H1 (cell line): Measurements from ENCODE around the gene SV2C. TPM values are rescaled to one million over a fixed set of nuclear protein-coding genes. Genes with fewer than 3 reads are reported as not detected.

Experiments used
- CTCF ChIA-PET: fragments of 300-600 bp; sonication (Branson Sonifier 250); formaldehyde crosslinking; loops from one replicate; lab custom pipeline; 2021; ENCODE audit not compliant: partially characterized antibody; lab: Charles Lee
- POLR2A ChIA-PET: fragments of 300-600 bp; sonication (Branson Sonifier 250); formaldehyde crosslinking; loops from one replicate; lab custom pipeline; 2021; ENCODE audit warnings: inconsistent platforms; ENCODE audit not compliant: partially characterized antibody; lab: Charles Lee
- DNase-seq, 2 experiments: peaks; one replicate each; pipeline versions ENCODE4 v3.0.0 to v3.0.0-alpha.2; 2010 to 2022; ENCODE audit warnings: low spot score in 2 of 2, low read depth in 1 of 2, mixed read lengths in 1 of 2
- FAIRE-seq: peaks from 2 replicates; lab custom pipeline; 2011; peaks lifted over from hg19 to GRCh38; lab: Jason Lieb, UNC
- H2AFZ ChIP-seq: 2 replicates; pipeline ENCODE4 v1.8.1; 2012; ENCODE audit warnings: low read length, inconsistent platforms
- H2AK5ac ChIP-seq: 2 replicates; pipeline ENCODE4 v1.6.1; 2013; ENCODE audit warnings: low read depth, low read length
- H2BK120ac ChIP-seq: replicated peaks from 2 replicates; pipeline ENCODE3; 2013; ENCODE audit warnings: low read depth, low read length, inconsistent platforms
- H2BK12ac ChIP-seq: 2 replicates; pipeline ENCODE4 v1.6.1; 2013; ENCODE audit warnings: low read depth, low read length
- H2BK15ac ChIP-seq: 2 replicates; pipeline ENCODE4 v1.6.1; 2013; ENCODE audit warnings: low read length
- H2BK20ac ChIP-seq: 2 replicates; pipeline ENCODE4 v1.6.1; 2013; ENCODE audit warnings: low read length
- H2BK5ac ChIP-seq: 2 replicates; pipeline ENCODE4 v1.6.1; 2013; ENCODE audit warnings: low read depth, low read length
- H3K14ac ChIP-seq: 2 replicates; pipeline ENCODE4 v1.6.1; 2013; ENCODE audit warnings: inconsistent platforms; ENCODE audit not compliant: insufficient read length
- H3K18ac ChIP-seq: 2 replicates; pipeline ENCODE4 v1.6.1; 2013; ENCODE audit warnings: low read length; ENCODE audit errors: extremely low read depth
- H3K23ac ChIP-seq: 2 replicates; pipeline ENCODE4 v1.6.1; 2013; ENCODE audit warnings: inconsistent platforms; ENCODE audit not compliant: insufficient read length
- H3K23me2 ChIP-seq: 2 replicates; pipeline ENCODE4 v1.6.1; 2013; ENCODE audit warnings: low read depth, low read length
- H3K27ac ChIP-seq: 2 replicates; pipeline ENCODE4 v1.6.1; 2011; ENCODE audit warnings: low read depth, low read length, inconsistent platforms
- H3K27me3 ChIP-seq, 4 experiments: replicated peaks in 1 of 4; 1 replicate in 1 of 4; 2 replicates in 3 of 4; pipeline versions ENCODE4 v1.6.1 to v1.8.1; 2011 to 2013; ENCODE audit warnings: low read length in 3 of 4, mild to moderate bottlenecking in 3 of 4, inconsistent platforms in 2 of 4, mixed read lengths in 2 of 4, moderate library complexity in 1 of 4; ENCODE audit not compliant: control insufficient read depth in 3 of 4, insufficient read depth in 3 of 4; ENCODE audit errors: extremely low read depth in 1 of 4
- H3K36me3 ChIP-seq, 4 experiments: 2 replicates each; pipeline versions ENCODE4 v1.6.1 to v1.8.1; 2011 to 2013; ENCODE audit warnings: mild to moderate bottlenecking in 4 of 4, low read length in 3 of 4, moderate library complexity in 2 of 4, control low read depth in 1 of 4, inconsistent platforms in 1 of 4; ENCODE audit not compliant: insufficient read depth in 4 of 4, control insufficient read depth in 2 of 4
- H3K4ac ChIP-seq: replicated peaks from 2 replicates; pipeline ENCODE3; 2013; ENCODE audit warnings: low read length, low read depth, mixed read lengths, inconsistent platforms; ENCODE audit not compliant: insufficient read length
- H3K4me1 ChIP-seq, 4 experiments: replicated peaks in 1 of 4; 1 replicate in 1 of 4; 2 replicates in 3 of 4; pipeline versions ENCODE4 v1.6.1 to v1.8.1; 2011 to 2013; ENCODE audit warnings: low read length in 3 of 4, inconsistent platforms in 2 of 4, mixed read lengths in 1 of 4; ENCODE audit not compliant: insufficient read depth in 4 of 4, control insufficient read depth in 3 of 4
- H3K4me2 ChIP-seq, 2 experiments: 2 replicates each; pipeline versions ENCODE4 v1.6.1 to v1.8.1; 2011 to 2013; ENCODE audit warnings: low read depth in 2 of 2, low read length in 2 of 2, control low read depth in 1 of 2, inconsistent platforms in 1 of 2, mild to moderate bottlenecking in 1 of 2; ENCODE audit not compliant: insufficient read depth in 1 of 2
- H3K4me3 ChIP-seq, 4 experiments: fragments of 200-600, 300-600 bp in 1 of 4; sonication (generic), shearing (Covaris generic), sonication (Bioruptor Twin) in 1 of 4; 2 replicates each; pipeline versions ENCODE4 v1.5.1 to v1.8.1; 2011 to 2016; ENCODE audit warnings: low read length in 4 of 4, low read depth in 3 of 4, control low read depth in 2 of 4, inconsistent platforms in 2 of 4, mild to moderate bottlenecking in 2 of 4, mixed read lengths in 1 of 4, moderate library complexity in 1 of 4; ENCODE audit not compliant: insufficient read depth in 2 of 4; ENCODE audit errors: extremely low read depth in 1 of 4
- H3K56ac ChIP-seq: replicated peaks from 2 replicates; pipeline ENCODE3; 2013; ENCODE audit warnings: low read depth, mild to moderate bottlenecking, mixed read lengths, low read length, inconsistent platforms; ENCODE audit not compliant: insufficient read length
- H3K79me1 ChIP-seq: 2 replicates; pipeline ENCODE4 v1.6.1; 2013; ENCODE audit warnings: low read depth, low read length, control low read depth
- H3K79me2 ChIP-seq, 2 experiments: 2 replicates each; pipeline versions ENCODE4 v1.6.1 to v1.8.1; 2012 to 2013; ENCODE audit warnings: low read length in 2 of 2, mild to moderate bottlenecking in 2 of 2, inconsistent platforms in 1 of 2; ENCODE audit not compliant: insufficient read depth in 2 of 2, control insufficient read depth in 1 of 2
- H3K9ac ChIP-seq, 4 experiments: replicated peaks in 1 of 4; 1 replicate in 1 of 4; 2 replicates in 3 of 4; pipeline versions ENCODE4 v1.6.1 to v1.8.1; 2011 to 2013; ENCODE audit warnings: low read depth in 3 of 4, low read length in 3 of 4, control low read depth in 2 of 4, mild to moderate bottlenecking in 2 of 4, moderate library complexity in 2 of 4, inconsistent platforms in 1 of 4; ENCODE audit errors: extremely low read depth in 1 of 4
- H3K9me3 ChIP-seq, 2 experiments: 2 replicates each; pipeline versions ENCODE4 v1.6.1 to v1.8.1; 2012 to 2013; ENCODE audit warnings: mild to moderate bottlenecking in 2 of 2, moderate library complexity in 2 of 2, control low read depth in 1 of 2, inconsistent platforms in 1 of 2, low read depth in 1 of 2, low read length in 1 of 2, mixed read lengths in 1 of 2; ENCODE audit not compliant: insufficient read depth in 2 of 2
- H4K20me1 ChIP-seq, 2 experiments: replicated peaks in 1 of 2; 2 replicates each; pipeline versions ENCODE3 to v1.8.1; 2011 to 2013; ENCODE audit warnings: inconsistent platforms in 2 of 2, low read length in 2 of 2, mild to moderate bottlenecking in 1 of 2; ENCODE audit not compliant: insufficient read depth in 2 of 2, control insufficient read depth in 1 of 2
- H4K5ac ChIP-seq: 2 replicates; pipeline ENCODE4 v1.6.1; 2013; ENCODE audit warnings: low read length, low read depth, mixed read lengths, inconsistent platforms; ENCODE audit not compliant: insufficient read length
- H4K8ac ChIP-seq: 2 replicates; pipeline ENCODE4 v1.8.0; 2013; ENCODE audit warnings: mild to moderate bottlenecking, moderate library complexity, low read length, inconsistent platforms; ENCODE audit not compliant: insufficient read depth; ENCODE audit errors: extremely low read depth
- H4K91ac ChIP-seq: replicated peaks from 2 replicates; pipeline ENCODE3; 2013; ENCODE audit warnings: low read length, mixed read lengths, inconsistent platforms; ENCODE audit not compliant: insufficient read length
- BCL11A ChIP-seq, 2 experiments: IDR thresholded peaks; one replicate each; pipeline ENCODE4 v1.6.1; 2011; ENCODE audit warnings: low read depth in 2 of 2, low read length in 2 of 2, mild to moderate bottlenecking in 2 of 2
- CBX8 ChIP-seq: fragments of 300-800, 300-1000 bp; sonication (generic); IDR thresholded peaks from 2 replicates; pipeline ENCODE4 v1.7.1; 2016; ENCODE audit warnings: low read depth, low read length, borderline replicate concordance
- CHD2 ChIP-seq: IDR thresholded peaks from 2 replicates; pipeline ENCODE4 v1.6.1; 2012; ENCODE audit warnings: low read length, improper control_type of control experiment
- CTBP2 ChIP-seq: IDR thresholded peaks from 2 replicates; pipeline ENCODE4 v1.7.0; 2011; ENCODE audit warnings: borderline replicate concordance, mild to moderate bottlenecking, moderate library complexity, mixed read lengths, low read length; ENCODE audit not compliant: insufficient read depth, insufficient read length
- EZH2 ChIP-seq: fragments of 200-600 bp; sonication (generic); IDR thresholded peaks from 2 replicates; pipeline ENCODE4 v1.7.1; 2012; ENCODE audit warnings: low read depth, mild to moderate bottlenecking, moderate library complexity, low read length, inconsistent platforms; ENCODE audit not compliant: severe bottlenecking
- HDAC6 ChIP-seq: IDR thresholded peaks from one replicate; pipeline ENCODE4 v1.7.1; 2012; ENCODE audit warnings: low read depth, mild to moderate bottlenecking, inconsistent platforms, low read length, moderate library complexity
- KDM4A ChIP-seq: IDR thresholded peaks from one replicate; pipeline ENCODE4 v1.7.1; 2012; ENCODE audit warnings: low read depth, mild to moderate bottlenecking, moderate library complexity, low read length, inconsistent platforms; ENCODE audit not compliant: severe bottlenecking
- NANOG ChIP-seq: IDR thresholded peaks from 2 replicates; pipeline ENCODE4 v1.6.1; 2011; ENCODE audit warnings: low read length, low read depth, mild to moderate bottlenecking, inconsistent platforms; ENCODE audit not compliant: insufficient read depth, poor library complexity, severe bottlenecking
- RNF2 ChIP-seq: fragments of 200-900, 300-1000 bp; sonication (generic); IDR thresholded peaks from 2 replicates; pipeline ENCODE4 v1.7.1; 2016; ENCODE audit warnings: borderline replicate concordance, low read depth, mild to moderate bottlenecking, antibody characterized with exemption, low read length; ENCODE audit not compliant: poor library complexity, severe bottlenecking; ENCODE audit errors: missing control alignments
- SP1 ChIP-seq: IDR thresholded peaks from 2 replicates; pipeline ENCODE4 v1.6.1; 2011; ENCODE audit warnings: low read depth, low read length
- TAF1 ChIP-seq: IDR thresholded peaks from 2 replicates; pipeline ENCODE4 v1.6.1; 2011; ENCODE audit warnings: mild to moderate bottlenecking, low read depth, low read length
- TCF12 ChIP-seq: IDR thresholded peaks from 2 replicates; pipeline ENCODE4 v1.6.1; 2011; ENCODE audit warnings: low read depth, mild to moderate bottlenecking, low read length
- WGBS, 2 experiments: shearing (Covaris generic) in 1 of 2; methylation state at CpG; one replicate each; pipeline versions ENCODE4 v1.1.6 to v1.1.7; 2013 to 2015; ENCODE audit warnings: low lambda C conversion rate in 2 of 2, mixed read lengths in 2 of 2, inconsistent platforms in 1 of 2, low coverage in 1 of 2, missing lambda C conversion rate in 1 of 2; ENCODE audit not compliant: insufficient replicate concordance in 2 of 2, insufficient coverage in 1 of 2, insufficient read length in 1 of 2; ENCODE audit errors: extremely low coverage in 1 of 2, missing lambda C conversion rate in 1 of 2; 5-methylcytosine and 5-hydroxymethylcytosine counted together
- polyA plus RNA-seq, 7 experiments: library from polyadenylated mRNA; depleted of rRNA in 3 of 7; stranded (reverse) in 5 of 7; unstranded in 2 of 7; fragments of >200 nt in 5 of 7; fragments of 200-250 nt in 2 of 7; gene quantifications; 1 replicate in 5 of 7; 2 replicates in 1 of 7; 4 replicates in 1 of 7; pipeline versions ENCODE4 v1.2.1 to v1.2.3, GENCODE V29; 2011 to 2013; ENCODE audit warnings: missing spikeins in 2 of 7, mixed read lengths in 2 of 7
- total RNA-seq: library from RNA; stranded (reverse); fragmentation: NEBNext Ultra II Directional; extraction: Animal tissue kit (Norgen Biotek cat#: 25700); gene quantifications from 2 replicates; pipeline ENCODE4 v1.2.1, GENCODE V29; 2021
- TF ChIP-seq, protein P1 (sequence below): IDR thresholded peaks from 2 replicates; pipeline ENCODE4 v1.6.1; 2012; ENCODE audit warnings: inconsistent platforms

The SV2C gene
- total and polyA plus RNA-seq, 2 of the 8 experiments (the other 6 are each of a cell fraction or from before 2014, with no cell fraction given): 0.08 to 0.24 TPM

GRCh38 chr5:76289692-76290091 lies 206.5 kb downstream of the SV2C start:
- H2AFZ ChIP-seq: no peak overlapping the region
- H2BK12ac ChIP-seq: no peak overlapping the region
- H4K91ac ChIP-seq: no peak overlapping the region
- no peak overlapping the region for H3K14ac ChIP-seq
- no peaks in the 10 kb centered on the region for H3K9me3 ChIP-seq
- no peaks in the 10 kb centered on the region for H3K36me3 ChIP-seq
- ChIA-PET POLR2A (no interaction called here), CTCF (interaction anchor here (0.9 kb wide), 1 partner anchor 36 kb away, joined by 3 read pairs; no protein-coding TSS in a partner anchor)
- H3K79me1 ChIP-seq: no peaks in the 10 kb centered on the region
- WGBS, 2 experiments: 96% methylated on average over 6 of the region's 6 CpGs; no CpG with 5 or more reads in 1 of the 2 experiments
- H3K9ac ChIP-seq: no peak overlapping the region
- no peaks in the 10 kb centered on the region for H4K20me1 ChIP-seq
- FAIRE-seq (no peak), DNase-seq (no peak)
- H2BK5ac ChIP-seq: no peak overlapping the region
- H3K79me2 ChIP-seq: no peaks in the 10 kb centered on the region
- H3K27me3 ChIP-seq: no peaks in the 10 kb centered on the region
- no peak overlapping the region for H3K18ac ChIP-seq
- H4K8ac ChIP-seq: no peak overlapping the region
- H3K4ac ChIP-seq: no peak overlapping the region
- no peak overlapping the region for H2BK120ac ChIP-seq
- no peak overlapping the region for H3K56ac ChIP-seq
- no peak overlapping the region for H3K23ac ChIP-seq
- no peak overlapping the region for H2BK20ac ChIP-seq
- H3K23me2 ChIP-seq: no peaks in the 10 kb centered on the region
- no peak overlapping the region for H3K4me2 ChIP-seq
- no peak overlapping the region for H3K27ac ChIP-seq
- TF ChIP-seq TCF12 (no peak), CHD2 (no peak), KDM4A (no peak), CTBP2 (no peak), CBX8 (no peak), RNF2 (no peak), SP1 (no peak), EZH2 (no peak), HDAC6 (no peak), BCL11A (IDR thresholded peaks at IDR 0.05; ENCODE audit: low read depth in 2 of 2, low read length in 2 of 2) (no peak), TAF1 (no peak), NANOG (no peak)
- TF ChIP-seq, protein P1, sequence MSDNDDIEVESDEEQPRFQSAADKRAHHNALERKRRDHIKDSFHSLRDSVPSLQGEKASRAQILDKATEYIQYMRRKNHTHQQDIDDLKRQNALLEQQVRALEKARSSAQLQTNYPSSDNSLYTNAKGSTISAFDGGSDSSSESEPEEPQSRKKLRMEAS: no peak
- no peak overlapping the region for H2BK15ac ChIP-seq
- H4K5ac ChIP-seq: no peak overlapping the region
- no peak overlapping the region for H2AK5ac ChIP-seq
- no peak overlapping the region for H3K4me3 ChIP-seq
- H3K4me1 ChIP-seq: no peaks in the 10 kb centered on the region; a peak in 1 of 7 replicates
